ENCODE results near the gene EEF1AKMT3.

The EEF1AKMT3 gene

GRCh38 chr12:57731411-57732080 lies 40.9 kb upstream of the EEF1AKMT3 start:
- DNase-seq (ENCODE audit: low read depth) = no peak
- TF ChIP-seq CTCF (IDR thresholded peaks at IDR 0.05; ENCODE audit: low read depth, low read length, missing control alignments) = no peak
- in situ Hi-C loops (cut with HindIII; ENCODE audit: low sequenced_read_pairs) = no loop called here
- no peak overlapping the region for H3K4me3 ChIP-seq (ENCODE audit: low read depth, low read length)

GRCh38 chr12:57732270-57732669 lies 40.1 kb upstream of the EEF1AKMT3 start:
- in situ Hi-C loops (cut with HindIII; ENCODE audit: low sequenced_read_pairs) = no loop called here
- no peak for DNase-seq (ENCODE audit: low read depth)
- H3K4me3 ChIP-seq (ENCODE audit: low read depth, low read length) = no peak overlapping the region
- no peak for TF ChIP-seq CTCF (IDR thresholded peaks at IDR 0.05; ENCODE audit: low read depth, low read length, missing control alignments)

- no peak for TF ChIP-seq CTCF (IDR thresholded peaks at IDR 0.05; ENCODE audit: low read depth, low read length, missing control alignments)
- in situ Hi-C loops (cut with HindIII; ENCODE audit: low sequenced_read_pairs) = no loop called here
- DNase-seq (ENCODE audit: low read depth) = no peak
- H3K4me3 ChIP-seq (ENCODE audit: low read depth, low read length) = no peak overlapping the region
Measured at GRCh38 chr12:57732726-57733593, 39.5 kb upstream of the EEF1AKMT3 start.

GRCh38 chr12:57733928-57734327 lies 38.5 kb upstream of the EEF1AKMT3 start:
- DNase-seq (ENCODE audit: low read depth) = no peak
- TF ChIP-seq CTCF (IDR thresholded peaks at IDR 0.05; ENCODE audit: low read depth, low read length, missing control alignments) = no peak
- in situ Hi-C loops (cut with HindIII; ENCODE audit: low sequenced_read_pairs) = no loop called here
- no peak overlapping the region for H3K4me3 ChIP-seq (ENCODE audit: low read depth, low read length)

- H3K4me3 ChIP-seq (ENCODE audit: low read depth, low read length) = no peak overlapping the region
- in situ Hi-C loops (cut with HindIII; ENCODE audit: low sequenced_read_pairs) = no loop called here
- no peak for DNase-seq (ENCODE audit: low read depth)
- TF ChIP-seq CTCF (IDR thresholded peaks at IDR 0.05; ENCODE audit: low read depth, low read length, missing control alignments) = no peak
Measured at GRCh38 chr12:57734591-57734990, 37.8 kb upstream of the EEF1AKMT3 start.

GRCh38 chr12:57735198-57735855 lies 37.1 kb upstream of the EEF1AKMT3 start:
- no peak for TF ChIP-seq CTCF (IDR thresholded peaks at IDR 0.05; ENCODE audit: low read depth, low read length, missing control alignments)
- no peak overlapping the region for H3K4me3 ChIP-seq (ENCODE audit: low read depth, low read length)
- in situ Hi-C loops (cut with HindIII; ENCODE audit: low sequenced_read_pairs) = no loop called here
- DNase-seq (ENCODE audit: low read depth) = no peak
